NCI-H2081 (cell line): Measurements from ENCODE around the gene SPATA45.

Experiments
- DNase-seq, 2 experiments: peaks; one replicate each; lab custom pipeline; 2025; lab: John Stamatoyannopoulos, UW

The SPATA45 gene

DNA sequence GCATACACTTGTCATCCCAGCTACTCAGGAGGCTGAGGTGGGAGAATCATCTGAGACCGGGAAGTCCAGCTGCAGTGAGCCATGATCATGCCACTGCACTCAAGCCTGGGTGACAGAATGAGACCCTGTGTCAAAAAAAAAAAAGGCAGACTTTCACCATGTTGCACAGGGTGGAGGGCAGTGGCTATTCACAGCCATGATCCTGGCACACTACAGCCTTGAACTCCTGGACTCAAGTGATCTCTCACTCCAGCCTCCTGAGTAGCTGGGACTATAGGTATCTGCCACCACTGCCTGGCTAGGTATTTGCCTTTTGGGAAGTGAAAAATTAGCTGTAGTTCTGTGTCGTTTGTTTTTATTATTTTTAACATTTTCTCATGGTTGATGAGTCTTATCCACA is 19.1 kb downstream of the SPATA45 start:
- DNase-seq = no peak

DNA sequence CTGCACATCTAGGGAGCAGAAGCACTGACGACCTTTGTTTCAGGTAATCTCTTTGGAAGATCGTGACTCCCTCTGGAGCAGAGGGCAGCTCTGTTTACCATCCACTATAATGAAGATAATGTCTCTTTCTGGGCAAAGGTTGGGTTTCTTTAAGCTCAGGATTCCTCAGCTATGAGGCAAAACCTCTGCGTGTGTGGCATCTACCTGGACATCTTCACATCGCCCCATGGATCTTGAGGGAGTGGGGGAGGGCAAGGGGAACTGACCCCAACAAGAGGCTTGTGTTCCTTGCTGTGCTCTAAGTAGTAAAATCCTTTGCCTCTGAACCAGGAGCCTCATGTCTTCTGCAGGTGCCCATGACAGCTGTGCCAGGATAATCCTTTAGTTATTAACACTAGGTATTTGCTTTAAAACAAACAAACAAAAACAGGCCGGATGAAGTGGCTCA is 19.6 kb downstream of the SPATA45 start:
- no peak for DNase-seq

DNA sequence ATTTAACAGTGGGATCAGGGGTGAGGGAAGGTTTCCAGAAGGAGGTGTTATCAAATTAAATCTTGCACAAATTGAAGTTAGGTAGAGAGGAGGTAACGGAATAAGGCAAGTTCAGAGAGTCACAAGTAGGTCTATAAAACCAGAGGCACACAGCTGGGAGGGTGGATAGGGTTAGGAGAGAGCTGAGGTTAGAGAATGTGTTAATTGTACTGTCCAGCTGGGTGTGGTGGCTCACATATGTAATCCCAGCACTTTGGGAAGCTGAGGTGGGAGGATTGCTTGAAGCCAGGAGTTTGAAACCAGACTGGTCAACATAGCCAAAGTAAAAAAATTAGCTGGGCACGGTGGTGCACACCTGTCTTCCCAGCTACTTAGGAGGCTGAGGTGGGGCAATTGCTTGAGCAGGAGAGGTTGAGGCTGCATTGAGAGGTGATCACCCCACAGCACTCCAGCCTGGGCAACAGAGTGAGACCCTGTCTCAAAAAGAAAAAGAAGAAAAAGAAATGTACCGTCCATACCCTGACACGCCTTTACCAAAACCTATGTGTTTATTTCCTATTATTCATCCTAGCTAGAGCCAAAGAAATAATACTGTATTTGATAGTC is 20.2 kb downstream of the SPATA45 start:
- no peak for DNase-seq

DNA sequence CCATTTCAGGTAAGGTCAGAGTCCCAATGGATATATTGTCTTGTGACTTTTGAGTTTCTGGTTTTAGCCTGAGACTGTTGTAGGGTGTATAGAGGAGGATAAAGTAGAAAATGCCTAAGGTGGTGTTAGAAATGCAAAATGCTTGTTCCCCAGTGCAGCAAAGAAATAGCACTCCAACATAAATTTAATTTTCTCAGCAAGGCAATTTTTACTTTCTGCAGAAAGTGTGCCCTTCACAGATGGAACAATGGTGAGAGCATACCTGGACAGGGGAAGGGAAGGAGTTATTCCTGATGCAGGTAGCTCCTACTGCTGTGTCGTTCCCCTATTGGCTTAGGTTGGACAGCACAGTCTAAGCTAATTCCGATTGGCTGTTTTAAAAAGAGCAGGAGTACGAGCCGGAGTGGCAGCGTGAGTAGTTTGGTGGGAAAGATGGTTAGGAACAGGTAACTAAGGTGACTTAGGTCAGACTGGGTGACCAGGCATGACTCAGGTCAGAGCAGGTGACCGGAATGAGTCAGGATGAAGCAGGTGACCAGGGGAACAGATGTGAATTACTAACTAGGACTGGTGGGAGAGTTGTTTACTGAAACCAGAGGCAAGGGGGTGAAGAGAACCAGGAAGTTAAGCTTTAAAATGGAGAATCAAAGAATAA is 21.5 kb downstream of the SPATA45 start:
- DNase-seq = no peak

DNA sequence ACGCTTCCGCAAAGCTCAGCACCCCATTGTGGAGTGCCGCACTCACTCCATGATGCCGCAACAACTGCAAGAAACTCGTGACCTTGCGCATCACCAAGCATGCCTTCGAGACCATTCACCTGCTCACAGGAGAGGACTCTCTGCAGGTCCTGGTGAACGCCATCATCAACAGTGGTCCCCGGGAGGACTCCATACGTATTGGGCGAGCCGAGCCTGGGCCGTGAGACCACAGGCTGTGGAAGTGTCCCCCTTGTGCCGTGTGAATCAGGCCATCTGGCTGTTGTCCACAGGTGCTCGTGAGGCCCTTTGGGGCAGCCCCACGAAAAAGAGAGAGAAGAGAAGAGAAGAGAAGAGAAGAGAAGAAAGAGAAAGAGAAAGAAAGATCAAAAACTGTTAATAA is 23.2 kb downstream of the SPATA45 start:
- no peak for DNase-seq

DNA sequence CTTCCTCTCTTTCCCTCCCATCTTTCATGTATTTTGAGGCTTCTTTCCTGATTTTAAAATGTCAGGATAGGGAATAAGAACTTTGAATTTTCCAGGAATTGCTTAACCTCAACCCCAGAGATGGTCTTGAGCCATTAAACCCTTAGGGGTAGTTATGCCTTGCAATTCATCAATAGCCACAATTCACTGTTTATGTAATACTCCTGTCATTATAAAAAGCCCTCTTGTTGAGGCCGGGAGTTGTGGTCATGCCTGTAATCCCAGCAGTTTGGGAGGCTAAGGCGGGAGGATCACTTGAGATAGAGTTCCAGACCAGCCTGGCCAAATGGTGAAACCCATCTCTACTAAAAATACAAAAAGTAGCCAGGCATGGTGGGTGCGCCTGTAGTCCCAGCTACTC is 24.5 kb downstream of the SPATA45 start:
- no peak for DNase-seq

DNA sequence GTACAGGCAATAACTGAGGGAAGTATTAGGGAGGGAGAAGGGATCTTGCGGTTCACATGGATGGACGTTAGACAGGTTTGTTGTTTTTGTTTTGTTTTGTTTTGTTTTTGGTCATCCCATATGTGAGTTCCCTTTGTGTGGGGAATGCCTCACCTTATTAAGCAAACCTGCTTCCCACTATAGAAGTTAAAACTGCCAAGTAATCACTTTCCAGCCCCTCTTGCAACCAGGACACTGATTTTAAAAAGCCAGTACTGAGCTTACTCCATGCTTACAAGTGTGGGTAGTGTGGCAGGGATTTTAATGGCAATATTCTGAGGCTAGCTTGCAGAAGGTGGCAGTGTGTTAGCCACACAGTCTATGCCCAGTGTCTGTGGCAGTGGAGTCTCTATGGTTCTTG is 26.5 kb downstream of the SPATA45 start:
- no peak for DNase-seq

DNA sequence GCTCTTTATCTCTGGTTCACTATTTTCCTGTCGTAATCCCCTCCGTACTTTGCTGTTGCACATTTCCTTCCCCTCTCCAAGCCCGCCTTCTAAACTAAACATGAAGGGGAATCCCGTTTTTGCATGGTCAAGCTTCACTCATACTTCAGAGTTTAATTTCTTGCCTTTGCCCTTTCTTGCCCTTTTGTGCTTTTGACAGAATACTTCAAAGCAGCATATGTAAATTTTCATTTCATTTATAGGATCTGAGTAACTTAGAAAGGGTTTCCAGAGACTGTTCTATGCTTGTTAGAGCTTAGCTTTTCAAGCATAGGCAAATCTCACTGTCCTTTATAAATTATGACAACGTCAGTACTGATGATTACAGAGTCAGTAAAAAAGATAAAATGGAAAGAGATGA is 27.7 kb downstream of the SPATA45 start:
- no peak for DNase-seq

DNA sequence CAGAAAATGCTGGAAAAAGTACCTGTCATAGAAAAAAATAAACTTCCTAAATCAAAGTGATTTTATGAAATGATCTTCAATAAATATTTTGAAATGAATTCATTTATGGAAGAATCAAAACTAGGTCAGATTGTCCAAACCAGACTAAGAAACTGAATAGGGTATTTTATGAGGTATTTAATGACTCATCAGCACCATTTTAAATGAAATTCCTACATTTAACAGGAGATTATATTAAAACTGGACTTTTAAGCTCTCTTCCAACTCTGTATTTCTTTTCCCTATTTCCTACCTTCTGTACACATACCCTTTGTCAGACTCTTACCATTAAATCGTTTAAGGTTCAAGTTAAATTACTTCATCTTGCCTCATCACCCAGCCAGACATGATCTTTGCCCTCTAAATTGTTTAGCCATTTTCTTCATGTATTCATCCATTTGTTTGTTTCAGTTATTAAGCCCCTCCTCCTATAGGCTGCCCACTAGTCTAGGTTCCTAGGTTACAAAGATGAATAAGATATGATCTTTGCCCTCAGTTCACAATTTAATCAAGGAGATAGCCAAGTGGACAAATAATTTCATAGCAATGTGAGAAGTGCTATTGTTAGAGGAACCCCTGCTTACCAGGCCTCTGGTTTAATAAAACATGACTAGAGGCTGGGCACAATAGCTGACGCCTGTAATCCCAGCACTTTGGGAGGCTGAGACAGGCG is 30.7 kb downstream of the SPATA45 start:
- DNase-seq = no peak

DNA sequence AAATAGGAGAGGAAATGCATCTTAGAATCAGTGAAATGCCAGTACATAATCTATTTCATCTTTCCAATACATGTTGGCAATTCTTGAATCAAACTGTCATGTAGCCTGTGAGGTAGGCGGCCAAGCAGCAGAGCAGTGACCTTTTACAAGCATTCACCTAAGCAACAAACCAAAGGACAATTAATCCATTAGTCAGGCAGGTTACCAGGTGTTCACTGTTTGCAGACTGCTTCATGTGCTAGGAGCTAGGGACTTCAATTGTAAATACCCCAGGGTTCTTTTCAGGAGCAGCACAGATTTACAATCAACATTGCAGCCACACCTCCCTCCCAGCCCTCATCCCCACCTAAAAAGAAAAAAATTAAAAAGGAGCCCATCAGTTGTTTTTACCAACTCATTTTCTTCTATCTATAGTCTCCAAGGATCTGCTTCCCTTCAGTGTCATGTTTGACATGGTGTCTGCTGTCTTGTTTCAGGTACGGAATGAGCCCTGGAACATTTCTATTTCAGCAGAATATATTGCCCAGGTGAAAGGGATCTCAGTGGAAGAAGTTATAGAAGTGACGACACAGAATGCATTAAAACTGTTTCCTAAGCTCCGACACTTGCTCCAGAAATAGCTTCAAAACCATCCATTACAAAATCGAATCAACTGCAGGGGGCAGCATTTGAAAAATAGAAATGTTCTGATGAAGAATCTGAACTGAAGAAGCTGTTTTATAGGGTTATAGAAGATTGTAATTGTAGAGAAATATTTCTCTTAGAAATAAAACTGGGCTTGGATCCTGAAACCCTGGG is 32.7 kb downstream of the SPATA45 start:
- peak; percentile 54 to 92 for DNase-seq

DNA sequence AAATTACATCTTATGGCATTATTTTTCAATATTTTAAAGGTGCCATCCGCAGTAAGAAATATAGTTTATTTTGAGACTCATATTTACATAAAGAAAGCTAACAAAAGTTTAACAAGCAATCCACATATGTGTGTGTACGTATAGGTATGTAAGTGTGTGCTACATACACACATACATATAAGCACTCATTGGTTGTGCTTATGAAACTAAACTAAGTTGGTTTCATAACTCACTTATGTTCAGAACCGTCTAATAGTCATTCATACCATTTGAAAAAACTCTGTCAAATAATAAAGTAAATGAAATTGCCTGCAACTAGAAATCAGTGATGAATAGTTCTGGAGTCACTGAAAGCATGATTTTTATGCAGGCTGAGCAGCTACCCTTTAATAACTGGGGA is 41.7 kb downstream of the SPATA45 start:
- no peak for DNase-seq

DNA sequence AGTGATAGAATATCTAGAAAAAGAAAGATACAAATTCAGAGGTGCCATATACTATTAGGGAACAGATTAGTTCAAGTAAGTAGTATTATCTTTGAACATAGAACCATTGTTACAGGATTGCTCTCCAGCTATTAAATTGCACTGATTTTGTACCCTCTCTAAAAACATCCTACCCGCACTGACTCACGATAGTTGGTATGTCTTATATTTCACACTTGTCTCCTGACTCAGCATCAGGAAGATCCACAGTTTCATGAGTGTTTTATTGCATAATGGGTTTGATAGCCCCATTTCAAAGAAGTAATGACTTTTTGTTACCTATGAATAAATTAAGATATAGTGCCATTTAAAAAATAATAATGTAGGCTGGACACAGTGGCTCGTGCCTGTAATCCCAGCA is 49.8 kb downstream of the SPATA45 start:
- DNase-seq = no peak

DNA sequence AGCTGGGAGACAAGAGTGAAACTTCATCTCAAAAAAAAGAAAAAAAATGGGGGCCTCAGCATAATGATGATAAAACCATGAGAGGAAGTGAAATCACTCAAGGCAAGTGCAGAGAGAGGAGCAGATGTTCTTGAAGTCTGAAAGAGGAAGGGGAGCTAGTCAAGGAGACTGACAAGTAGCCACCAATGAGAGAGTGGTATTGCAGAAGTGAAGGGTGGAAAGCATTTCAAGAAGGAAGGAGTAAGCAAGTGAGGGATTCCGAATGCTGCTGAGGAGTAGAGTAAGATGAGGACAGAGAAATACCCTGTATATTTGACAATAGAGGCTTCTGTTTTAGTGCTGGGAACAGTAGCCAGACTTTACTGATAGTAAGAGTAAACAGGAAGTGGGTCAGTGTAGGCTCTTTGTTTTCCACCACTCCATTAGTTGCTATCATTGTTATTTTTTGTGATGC is 52.9 kb downstream of the SPATA45 start:
- DNase-seq = no peak

DNA sequence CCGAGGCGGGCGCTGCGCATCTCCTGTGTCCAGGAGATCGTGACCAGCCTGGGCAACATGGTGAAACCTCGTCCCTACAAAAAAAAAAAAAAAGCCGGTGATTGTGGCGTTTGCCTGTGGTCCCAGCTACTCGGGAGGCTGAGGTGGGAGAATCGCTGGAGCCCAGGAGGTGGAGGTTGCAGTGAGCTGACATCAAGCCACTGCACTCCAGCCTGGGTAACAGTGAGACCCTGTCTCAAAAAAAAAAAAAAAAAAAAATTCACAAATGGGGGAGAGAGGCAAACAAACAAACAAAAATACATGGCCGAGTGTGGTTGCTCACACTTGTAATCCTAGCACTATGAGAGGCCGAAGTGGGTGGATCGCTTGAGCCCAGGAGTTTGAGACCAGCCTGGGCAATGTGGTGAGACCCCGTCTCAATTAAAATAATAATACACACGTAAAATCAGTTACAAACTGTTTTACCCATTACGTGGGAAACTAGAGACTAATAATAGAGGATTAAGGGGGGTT is 55.0 kb downstream of the SPATA45 start:
- DNase-seq = no peak

DNA sequence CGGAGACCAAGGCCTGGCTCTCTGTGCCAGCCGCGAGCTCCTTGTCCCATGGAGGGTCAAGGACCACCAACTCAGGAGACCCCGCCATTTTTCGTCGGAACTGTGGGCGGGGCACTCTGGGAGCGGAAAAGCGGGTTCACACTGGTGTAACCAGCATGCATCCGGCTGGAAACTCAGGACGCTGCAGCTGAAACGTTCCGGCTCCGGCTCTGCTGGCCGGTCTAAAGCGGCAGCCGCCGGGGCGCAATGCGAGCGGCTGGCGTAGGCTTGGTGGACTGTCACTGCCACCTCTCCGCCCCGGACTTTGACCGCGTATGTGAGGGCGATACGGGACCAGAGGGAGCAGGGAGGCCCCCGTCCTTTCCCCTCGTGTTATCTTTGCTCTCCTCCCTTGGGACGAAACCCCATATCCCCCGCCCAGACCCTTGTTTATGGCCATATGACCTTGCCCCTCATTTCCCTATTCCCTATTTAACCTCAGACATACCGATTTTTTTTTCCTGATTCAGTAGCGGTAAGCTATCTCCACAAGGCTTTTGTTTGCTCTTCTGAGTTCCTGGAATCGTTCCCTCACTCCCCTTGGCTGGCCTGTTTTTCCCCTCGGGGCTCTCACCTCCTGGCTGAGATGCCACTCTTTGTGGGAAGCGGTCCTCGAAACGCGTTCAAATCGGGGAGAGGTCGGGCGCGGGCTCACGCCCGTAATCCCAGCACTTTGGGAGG is 55.6 kb downstream of the SPATA45 start, which contains the start of the genes NSL1 and TATDN3:
Gene NSL1, minus strand, starts transcription at position 102 of the 720 bp plus-strand sequence. Its CDS starts 14 bp downstream, at position 88.
Gene TATDN3, plus strand, starts transcription at position 219 of the 720 bp plus-strand sequence. Its CDS starts 28 bp downstream, at position 247.
- DNase-seq = peak; percentile 93 to 97

DNA sequence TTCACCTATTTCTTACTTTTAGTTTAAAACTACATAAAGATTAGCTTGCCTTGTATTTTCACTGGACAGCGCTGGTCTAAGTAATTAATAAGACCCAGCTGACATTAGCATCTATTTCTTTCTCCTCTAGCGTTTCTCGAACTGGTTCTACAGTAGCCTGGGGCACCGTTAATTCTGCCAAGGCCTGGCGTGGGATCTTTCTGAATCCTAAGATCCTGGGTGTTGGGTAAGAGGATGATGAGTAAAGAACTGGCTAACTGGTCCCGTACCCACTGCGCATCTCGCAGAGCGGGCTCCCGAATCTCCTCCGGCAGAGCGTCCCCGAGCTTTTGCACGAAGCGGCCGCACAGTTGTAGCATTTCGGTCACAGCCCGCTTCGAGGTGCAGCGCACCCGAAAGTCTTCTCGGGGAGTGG is 56.2 kb downstream of the SPATA45 start:
- peak; percentile 79 to 82 for DNase-seq

DNA sequence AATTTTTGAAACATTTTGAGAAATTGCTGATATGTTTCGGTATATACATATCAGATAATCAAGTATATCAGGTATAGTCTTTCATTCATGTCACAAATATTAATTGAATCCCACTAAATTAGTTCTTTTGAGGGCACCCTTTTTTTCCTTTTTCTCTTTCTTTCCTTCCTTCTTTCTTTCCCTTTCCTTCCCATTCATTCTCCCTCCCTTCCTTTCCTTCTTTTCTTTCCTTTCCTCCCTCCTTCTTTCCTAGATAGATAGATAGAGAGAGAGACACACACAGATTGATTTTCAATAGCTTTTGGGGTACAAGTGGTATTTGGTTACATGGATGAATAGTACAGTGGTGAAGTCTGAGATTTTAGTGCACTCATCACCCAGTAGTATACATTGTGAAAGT is 61.6 kb downstream of the SPATA45 start:
- no peak for DNase-seq

DNA sequence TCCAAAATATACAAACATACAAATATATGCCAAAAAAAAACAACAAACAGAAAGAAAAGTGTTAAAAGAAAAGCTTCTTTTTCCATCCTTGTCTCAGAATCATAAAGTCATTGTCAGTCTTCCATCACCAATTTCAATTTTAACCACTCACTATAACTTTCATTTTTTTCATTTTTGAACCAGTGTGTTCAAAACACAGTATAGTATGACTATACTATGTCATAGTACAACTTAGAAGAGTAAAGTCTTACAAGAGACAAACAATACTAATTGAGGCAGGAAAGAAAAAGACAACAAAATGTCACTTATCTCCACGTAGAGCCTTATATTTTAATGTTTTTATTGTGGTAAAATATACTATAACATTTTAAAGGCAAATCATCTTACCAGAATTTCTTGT is 63.5 kb downstream of the SPATA45 start:
- no peak for DNase-seq

DNA sequence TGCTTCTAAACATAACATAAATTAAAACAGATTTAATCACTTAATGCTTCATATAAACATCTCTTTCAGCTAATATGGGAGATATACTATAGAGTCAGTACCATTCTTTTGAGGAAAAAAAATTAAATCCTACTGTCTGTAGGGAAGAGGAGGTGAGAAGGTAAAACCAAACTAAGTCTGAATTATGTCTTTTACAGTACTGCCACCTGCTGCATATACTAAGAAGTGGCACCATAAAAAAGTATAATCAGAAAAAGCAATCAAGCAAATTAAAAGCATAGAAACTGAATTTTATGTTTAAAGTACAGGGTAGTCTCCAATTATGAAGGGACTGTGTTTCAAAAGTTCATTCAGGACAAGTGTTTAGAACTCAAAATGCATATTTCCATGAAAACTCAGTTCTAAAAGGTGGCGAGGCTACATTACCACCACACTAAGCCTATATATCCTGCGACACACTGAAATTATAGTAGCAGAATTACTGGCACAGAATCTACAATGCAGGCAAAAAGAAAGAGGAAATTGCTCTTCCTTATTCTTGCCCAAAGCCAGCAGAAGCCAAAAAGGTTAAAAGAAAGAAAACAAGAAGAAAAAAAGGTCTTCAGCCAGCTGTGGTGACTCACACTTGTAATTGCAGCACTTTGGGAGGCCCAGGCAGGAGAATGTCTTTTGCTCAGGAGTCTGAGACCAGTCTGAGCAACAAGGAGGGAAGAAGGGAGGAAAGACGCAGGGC is 64.9 kb downstream of the SPATA45 start:
- DNase-seq = peak; percentile 23 to 41

DNA sequence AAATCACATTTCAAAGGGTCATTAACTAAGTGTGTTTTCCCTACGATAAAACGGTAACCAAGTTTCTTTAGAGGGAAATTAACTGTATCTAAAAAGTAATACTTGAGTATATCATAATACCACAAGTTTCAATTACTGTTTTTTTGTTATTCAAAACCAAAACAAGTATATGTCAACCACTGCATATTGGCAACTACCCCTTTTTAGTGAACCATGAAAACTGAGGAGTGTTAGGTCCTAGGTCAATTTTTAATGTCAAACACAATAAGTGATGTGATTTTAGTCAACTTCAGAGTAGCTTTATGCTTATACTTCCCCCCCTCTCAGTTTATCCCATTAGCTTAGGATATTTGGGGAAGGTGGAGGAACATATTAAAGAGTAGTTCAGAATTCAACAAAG is 66.2 kb downstream of the SPATA45 start:
- no peak for DNase-seq

DNA sequence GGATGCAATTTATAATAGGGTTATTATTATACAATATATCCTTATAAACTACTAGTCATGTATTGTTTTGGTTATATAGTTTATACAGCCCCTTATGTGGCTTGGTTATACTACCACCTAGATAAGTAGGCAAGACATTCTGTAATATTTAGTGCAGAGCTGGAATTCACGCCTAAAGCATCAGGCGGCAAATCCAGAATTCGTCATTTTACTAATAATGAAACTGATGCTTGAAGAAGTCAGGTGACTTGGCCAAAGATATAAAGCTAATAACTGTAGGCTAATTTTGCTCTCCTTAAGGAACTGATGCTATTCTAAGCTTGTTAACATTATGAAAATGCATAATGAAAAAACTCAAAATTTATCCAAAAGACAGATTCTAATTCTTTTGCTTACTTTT is 66.7 kb downstream of the SPATA45 start:
- no peak for DNase-seq
